SK-N-MC (cell line): ENCODE measurements around the gene PARD3.

Source experiments
- EZH2 ChIP-seq: fragments of 200-600 bp; sonication (generic); IDR thresholded peaks from one replicate; pipeline ENCODE4 v1.6.1; 2017; ENCODE audit warnings: antibody characterized with exemption
- FOXP2 ChIP-seq: optimal IDR thresholded peaks from 2 replicates; pipeline ENCODE3; 2011; ENCODE audit warnings: mild to moderate bottlenecking, moderate library complexity; ENCODE audit not compliant: insufficient read depth; ENCODE audit errors: extremely low read length, control extremely low read depth
- POLR2AphosphoS5 ChIP-seq: IDR thresholded peaks from 2 replicates; pipeline ENCODE4 v1.6.1; 2012; ENCODE audit warnings: mild to moderate bottlenecking, low read depth, low read length, borderline replicate concordance

- no peak for TF ChIP-seq FOXP2
- no peak for TF ChIP-seq POLR2AphosphoS5
- no peak for TF ChIP-seq EZH2
These were observed 127.5 kb downstream of the PARD3 start for GRCh38 chr10:34687434-34688210.
